Globus pallidus (tissue), 1 donor: ENCODE measurements around the gene CTXND1.
"Not testable (repeated sequence)": the region's sequence is repeated elsewhere in the genome, so short reads cannot be mapped to it uniquely, and the experiment has no call there.

Experiments
- DNase-seq: peaks from one replicate; pipeline ENCODE4 v3.0.0-alpha.2; 2015; ENCODE audit warnings: low spot score

The CTXND1 gene

DNA sequence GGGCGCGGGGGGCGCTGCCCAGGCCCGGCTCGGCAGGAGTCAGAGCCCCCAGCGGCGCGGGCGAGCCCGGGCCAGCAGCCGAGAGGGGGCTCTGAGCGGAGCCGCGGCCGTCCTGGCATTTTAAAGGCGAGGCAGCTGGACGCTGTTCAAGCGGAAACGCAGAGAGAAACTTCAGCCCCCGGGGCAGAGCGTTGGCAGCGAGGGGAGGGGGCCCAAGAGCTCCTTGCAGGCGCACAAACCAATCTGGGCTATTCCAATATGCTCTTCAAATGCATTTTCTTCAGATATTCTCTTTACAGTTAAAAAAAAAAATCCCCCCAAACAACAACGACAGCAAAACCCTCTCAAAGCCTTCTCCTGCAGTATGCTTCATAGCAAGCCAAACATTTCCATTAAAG lies at the start of gene CTXND1:
Gene CTXND1 (minus strand): TSS at position 93 of the 398 bp plus-strand sequence. CDS start 50,264 bp downstream, outside the sequence.
- DNase-seq = no peak

DNA sequence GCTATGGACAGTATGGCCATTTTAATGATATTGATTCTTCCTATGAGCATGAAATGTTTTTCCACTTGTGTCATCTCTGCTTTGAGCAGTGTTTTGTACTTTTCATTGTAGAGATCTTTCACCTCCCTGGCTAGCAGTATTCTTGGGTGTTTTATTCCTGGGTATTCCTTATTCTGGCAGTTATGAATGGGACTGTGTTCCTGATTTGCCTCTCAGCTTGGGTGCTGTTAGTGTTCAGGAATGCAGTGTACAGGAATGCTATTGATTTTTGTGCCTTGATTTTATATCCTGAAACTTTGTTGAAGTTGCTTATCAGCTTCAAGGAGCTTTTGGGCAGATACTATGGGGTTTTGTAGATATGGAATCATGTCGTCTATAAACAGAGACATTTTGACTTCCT lies 49.5 kb upstream of the CTXND1 start:
- no peak for DNase-seq

- not testable (repeated sequence) for DNase-seq
Measured at GRCh38 chr15:80295777-80296176, 43.8 kb upstream of the CTXND1 start.

- no peak for DNase-seq
Measured at GRCh38 chr15:80292079-80292478, 40.1 kb upstream of the CTXND1 start.

DNA sequence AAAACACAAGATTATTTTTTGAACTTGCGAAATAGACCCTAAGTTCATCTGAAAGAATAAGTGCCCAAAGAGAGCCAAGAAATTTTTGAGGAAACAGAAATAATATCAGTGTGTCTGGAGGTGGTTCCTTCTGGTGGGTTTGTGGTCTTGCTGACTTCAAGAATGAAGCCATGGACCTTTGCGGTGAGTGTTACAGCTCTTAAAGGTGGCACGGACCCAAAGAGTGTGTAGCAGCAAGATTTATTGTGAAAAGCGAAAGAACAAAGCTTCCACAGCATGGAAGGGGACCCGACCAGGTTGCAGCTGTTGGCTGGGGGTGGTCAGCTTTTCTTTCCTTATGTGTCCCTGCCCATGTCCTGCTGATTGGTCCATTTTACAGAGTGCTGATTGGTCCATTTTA lies 38.9 kb upstream of the CTXND1 start:
- not testable (repeated sequence) for DNase-seq

DNA sequence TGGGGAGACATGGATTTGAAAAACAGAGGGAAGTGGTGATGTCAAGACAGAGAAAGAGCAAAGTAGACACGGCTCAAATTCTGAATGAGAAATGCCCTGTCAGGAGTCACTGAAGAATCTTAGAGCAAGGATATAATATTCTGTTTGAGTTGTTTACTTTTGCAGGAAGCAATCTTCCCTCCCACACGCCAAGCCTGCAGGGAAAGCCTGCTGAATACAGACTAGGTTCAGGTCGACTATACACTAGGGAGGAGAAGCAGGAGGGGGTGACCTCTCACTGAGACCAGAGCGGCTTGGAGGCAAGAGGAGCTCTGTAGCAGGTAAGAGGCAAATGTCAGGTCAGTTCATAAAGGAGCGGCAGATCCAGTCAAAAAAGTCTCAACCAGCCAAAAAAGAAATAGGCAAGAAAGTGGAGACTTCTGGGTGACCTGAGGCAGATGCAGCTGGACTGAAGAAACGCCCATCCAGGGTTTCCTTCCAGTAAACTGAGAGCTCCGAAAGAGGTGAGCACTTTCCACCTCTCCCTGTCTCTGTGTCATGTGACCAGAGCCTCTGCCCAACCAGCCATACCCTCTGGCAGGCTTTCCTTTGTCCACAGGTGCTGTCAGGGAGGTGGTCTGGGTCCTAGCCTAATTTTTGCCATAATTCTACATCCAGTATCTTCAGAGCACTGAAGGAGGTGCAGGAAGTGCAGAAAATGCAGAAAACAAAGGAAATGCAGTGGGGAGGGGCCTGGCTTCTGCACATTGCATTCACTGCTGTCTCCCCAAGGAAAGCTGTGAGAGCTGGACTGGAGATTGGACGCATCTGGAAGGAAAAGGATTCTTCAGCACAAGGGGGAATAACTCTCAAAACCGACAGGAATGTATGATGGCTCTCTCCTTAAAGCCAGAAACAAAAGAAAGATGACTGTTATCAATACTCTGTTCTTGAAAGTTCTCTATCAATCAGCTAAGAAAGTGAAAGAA lies 37.8 kb upstream of the CTXND1 start:
- DNase-seq = no peak

DNA sequence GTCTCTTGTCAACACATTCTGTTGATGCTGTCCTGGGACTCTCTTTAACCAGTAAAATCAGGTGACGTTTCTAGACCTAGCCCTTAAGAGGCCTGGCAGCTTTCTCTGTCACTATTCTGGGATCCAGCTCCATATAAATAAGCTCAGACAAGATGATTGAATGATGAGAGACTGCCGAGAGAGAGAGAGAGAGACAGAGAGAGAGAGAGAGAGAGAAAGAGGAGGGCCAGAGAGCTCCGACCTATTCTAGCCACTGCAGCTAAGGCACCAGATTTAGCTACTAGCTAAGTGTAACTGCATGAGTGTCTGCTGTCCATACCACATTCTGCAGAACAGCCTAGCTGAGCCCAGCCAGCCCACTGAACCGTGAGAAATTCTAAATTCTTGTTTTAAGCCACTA lies 36.1 kb upstream of the CTXND1 start:
- no peak for DNase-seq

- no peak for DNase-seq
Measured at GRCh38 chr15:80286055-80286454, 34.0 kb upstream of the CTXND1 start.

GRCh38 chr15:80285379-80285778 lies 33.4 kb upstream of the CTXND1 start:
- no peak for DNase-seq

GRCh38 chr15:80283531-80283930 lies 31.5 kb upstream of the CTXND1 start:
- DNase-seq = no peak

GRCh38 chr15:80277147-80277546 lies 25.1 kb upstream of the CTXND1 start:
- no peak for DNase-seq

DNA sequence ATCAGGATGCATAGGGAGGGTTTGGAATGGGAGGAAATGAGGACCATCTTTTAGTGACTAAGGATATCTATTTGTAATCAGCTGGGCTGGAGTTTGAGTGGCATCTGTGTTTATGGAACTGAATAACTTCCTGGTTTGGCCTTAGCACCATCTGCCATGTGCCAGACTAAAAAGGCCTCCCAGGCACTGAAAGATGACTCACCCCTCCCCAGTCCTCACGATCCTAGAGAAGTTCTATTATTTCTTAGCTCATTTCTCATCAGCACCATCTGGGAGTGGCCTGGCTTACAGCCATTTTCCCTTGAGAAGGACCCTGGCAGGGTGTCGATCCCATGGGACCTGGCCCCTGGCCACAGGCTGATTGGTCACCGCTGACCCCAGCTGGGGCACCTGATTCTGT lies 23.9 kb upstream of the CTXND1 start:
- DNase-seq = no peak

- no peak for DNase-seq
Measured at GRCh38 chr15:80274996-80275395, 23.0 kb upstream of the CTXND1 start.

- DNase-seq = no peak
Measured at GRCh38 chr15:80274554-80274953, 22.5 kb upstream of the CTXND1 start.

GRCh38 chr15:80272987-80273386 lies 21.0 kb upstream of the CTXND1 start:
- no peak for DNase-seq

DNA sequence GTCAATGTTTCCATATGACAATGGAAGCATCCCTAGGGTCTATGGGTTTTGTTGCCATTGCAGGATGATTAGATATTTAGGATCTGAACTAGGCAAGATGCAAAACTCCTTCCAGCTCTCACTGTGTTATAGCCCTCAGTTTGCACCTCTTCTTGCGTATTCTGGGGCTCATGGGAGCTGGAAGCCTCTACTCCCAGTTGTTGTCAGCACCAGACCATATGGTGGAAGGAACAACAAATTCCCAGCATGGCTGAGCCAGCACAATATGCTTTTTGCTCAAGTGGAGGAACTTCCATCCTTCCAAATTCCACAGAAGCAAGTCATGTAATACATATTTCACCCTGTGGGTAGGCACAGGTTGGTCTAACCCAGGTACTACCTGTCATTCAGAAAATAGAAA lies 18.5 kb upstream of the CTXND1 start:
- DNase-seq = no peak

- DNase-seq = no peak
Measured at GRCh38 chr15:80268101-80268500, 16.1 kb upstream of the CTXND1 start.

DNA sequence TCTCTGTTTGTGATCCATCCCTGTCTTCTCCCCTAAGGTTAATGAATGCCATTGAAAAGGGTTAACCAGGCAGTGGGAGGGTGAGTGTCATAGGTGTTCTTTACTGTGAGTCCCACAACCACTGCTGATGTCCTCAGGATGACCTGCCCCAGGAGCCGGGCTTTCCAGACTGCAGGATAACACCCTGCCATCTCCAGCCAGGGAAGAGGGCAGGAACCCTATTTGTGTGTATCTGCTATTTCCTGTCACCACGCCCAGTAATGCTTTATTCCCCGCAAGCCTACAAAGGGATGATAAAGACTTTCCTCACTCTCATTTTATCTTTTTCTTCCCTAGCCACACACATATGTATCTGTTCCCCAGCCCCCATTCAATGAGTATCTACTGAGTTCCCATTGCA lies 15.6 kb upstream of the CTXND1 start:
- no peak for DNase-seq

- no peak for DNase-seq
Measured at GRCh38 chr15:80266745-80267144, 14.7 kb upstream of the CTXND1 start.

DNA sequence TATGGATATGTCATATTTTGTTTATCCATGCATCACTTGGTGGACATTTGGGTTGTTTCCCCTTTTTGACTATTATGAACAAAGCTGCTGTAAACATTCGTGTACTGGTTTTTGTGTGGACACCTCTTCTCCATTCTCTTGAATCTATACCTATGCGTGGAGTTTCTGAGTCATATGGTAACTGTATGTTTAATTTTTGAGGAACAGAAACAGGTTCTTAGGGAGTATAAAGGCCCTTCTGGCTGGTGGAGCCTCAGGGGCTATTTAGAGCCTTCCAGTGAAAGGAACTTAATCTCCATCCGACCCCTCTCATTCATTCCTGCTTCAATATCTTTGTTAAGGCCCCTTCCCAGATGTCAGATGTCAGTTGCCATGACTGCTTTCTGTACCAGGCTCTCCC lies 14.1 kb upstream of the CTXND1 start:
- DNase-seq = no peak

- DNase-seq = no peak
Measured at GRCh38 chr15:80265021-80265420, 13.0 kb upstream of the CTXND1 start.

GRCh38 chr15:80264031-80264430 lies 12.0 kb upstream of the CTXND1 start:
- DNase-seq = no peak

GRCh38 chr15:80260551-80260950 lies 8.5 kb upstream of the CTXND1 start:
- no peak for DNase-seq
